Common myeloid progenitor, CD34-positive (primary cell): ENCODE data around the gene PCSK7.

Experiments used
- CTCF ChIA-PET: fragments of 350-600 bp; sonication (Branson Sonifier 250); formaldehyde crosslinking; loops from one replicate; lab custom pipeline; 2021; ENCODE audit warnings: antibody characterized with exemption; lab: Charles Lee
- POLR2A ChIA-PET: fragments of 350-600 bp; sonication (Branson Sonifier 250); formaldehyde crosslinking; loops from one replicate; lab custom pipeline; 2021; ENCODE audit warnings: antibody characterized with exemption; lab: Charles Lee
- DNase-seq, 3 donors: peaks; one replicate each; pipeline versions ENCODE4 v3.0.0 to v3.0.0-alpha.2; 2013
- H3K27ac ChIP-seq, 2 experiments: 1 replicate in 1 of 2; 2 replicates in 1 of 2; pipeline ENCODE4 v1.7.0; 2013; ENCODE audit warnings: inconsistent platforms in 2 of 2, low read length in 2 of 2, mild to moderate bottlenecking in 2 of 2, low read depth in 1 of 2, moderate library complexity in 1 of 2; ENCODE audit not compliant: severe bottlenecking in 2 of 2, insufficient read depth in 1 of 2, poor library complexity in 1 of 2
- H3K27me3 ChIP-seq, 5 experiments: replicated peaks in 2 of 5; 1 replicate in 3 of 5; 2 replicates in 2 of 5; pipeline versions ENCODE4 v1.6.1 to v1.7.0; 2013; ENCODE audit warnings: low read length in 4 of 5, mild to moderate bottlenecking in 2 of 5, moderate library complexity in 2 of 5, inconsistent platforms in 1 of 5; ENCODE audit not compliant: insufficient read depth in 5 of 5, control insufficient read depth in 4 of 5
- H3K36me3 ChIP-seq, 4 experiments: 1 replicate in 2 of 4; 2 replicates in 2 of 4; pipeline versions ENCODE4 v1.6.1 to v1.7.0; 2013; ENCODE audit warnings: low read length in 3 of 4, control low read depth in 1 of 4, mild to moderate bottlenecking in 1 of 4; ENCODE audit not compliant: control insufficient read depth in 4 of 4, insufficient read depth in 4 of 4
- H3K4me1 ChIP-seq, 4 experiments: 1 replicate in 3 of 4; 2 replicates in 1 of 4; pipeline versions ENCODE4 v1.6.1 to v1.7.1; 2013; ENCODE audit warnings: low read length in 3 of 4, mild to moderate bottlenecking in 3 of 4, control low read depth in 1 of 4, inconsistent platforms in 1 of 4, moderate library complexity in 1 of 4; ENCODE audit not compliant: control insufficient read depth in 4 of 4, insufficient read depth in 4 of 4; ENCODE audit errors: control extremely low read depth in 1 of 4
- H3K4me3 ChIP-seq, 7 experiments: 1 replicate in 4 of 7; 2 replicates in 3 of 7; pipeline versions ENCODE4 v1.5.1 to v1.7.0; 2013; ENCODE audit warnings: mild to moderate bottlenecking in 7 of 7, low read length in 6 of 7, moderate library complexity in 6 of 7, inconsistent platforms in 2 of 7, low read depth in 2 of 7, control low read depth in 1 of 7; ENCODE audit not compliant: insufficient read depth in 4 of 7, control insufficient read depth in 1 of 7; ENCODE audit errors: extremely low read depth in 1 of 7
- H3K9me3 ChIP-seq, 5 experiments: 1 replicate in 4 of 5; 2 replicates in 1 of 5; pipeline versions ENCODE4 v1.6.1 to v1.7.1; 2013; ENCODE audit warnings: low read length in 4 of 5, mild to moderate bottlenecking in 2 of 5, inconsistent platforms in 1 of 5, low read depth in 1 of 5, moderate library complexity in 1 of 5; ENCODE audit not compliant: control insufficient read depth in 4 of 5, insufficient read depth in 2 of 5; ENCODE audit errors: control extremely low read depth in 1 of 5
- WGBS: methylation state at CpG from one replicate; pipeline ENCODE4 v1.1.5; 2013; ENCODE audit not compliant: insufficient coverage; 5-methylcytosine and 5-hydroxymethylcytosine counted together

PCSK7 gene

GRCh38 chr11:117172724-117173421, 59.0 kb downstream of the PCSK7 start:
- POLR2A ChIA-PET: interaction anchor here (0.7 kb wide), 2 partner anchors 11 to 29 kb away, joined by 3 read pairs; partner anchors contain the start of gene PAFAH1B2
- no peak overlapping the region for H3K4me3 ChIP-seq
- peaks cover 8 to 34% (median 23%) of the 10 kb centered on the region in 4 experiments for H3K36me3 ChIP-seq
- DNase-seq: no peak
- 94% methylated on average over 14 of the region's 14 CpGs for WGBS
- CTCF ChIA-PET: interaction anchor here (0.7 to 4.2 kb wide), 9 partner anchors 9 to 58 kb away, joined by 3 to 18 read pairs (median 5); partner anchors contain the start of gene PAFAH1B2
- peak overlapping the region in 1 of 2 experiments; percentile 7 for H3K27ac ChIP-seq
- H3K4me1 ChIP-seq: peaks cover 1 to 9% (median 5%) of the 10 kb centered on the region in 4 experiments
- H3K27me3 ChIP-seq: no peaks in the 10 kb centered on the region
- H3K9me3 ChIP-seq: no peaks in the 10 kb centered on the region

DNA sequence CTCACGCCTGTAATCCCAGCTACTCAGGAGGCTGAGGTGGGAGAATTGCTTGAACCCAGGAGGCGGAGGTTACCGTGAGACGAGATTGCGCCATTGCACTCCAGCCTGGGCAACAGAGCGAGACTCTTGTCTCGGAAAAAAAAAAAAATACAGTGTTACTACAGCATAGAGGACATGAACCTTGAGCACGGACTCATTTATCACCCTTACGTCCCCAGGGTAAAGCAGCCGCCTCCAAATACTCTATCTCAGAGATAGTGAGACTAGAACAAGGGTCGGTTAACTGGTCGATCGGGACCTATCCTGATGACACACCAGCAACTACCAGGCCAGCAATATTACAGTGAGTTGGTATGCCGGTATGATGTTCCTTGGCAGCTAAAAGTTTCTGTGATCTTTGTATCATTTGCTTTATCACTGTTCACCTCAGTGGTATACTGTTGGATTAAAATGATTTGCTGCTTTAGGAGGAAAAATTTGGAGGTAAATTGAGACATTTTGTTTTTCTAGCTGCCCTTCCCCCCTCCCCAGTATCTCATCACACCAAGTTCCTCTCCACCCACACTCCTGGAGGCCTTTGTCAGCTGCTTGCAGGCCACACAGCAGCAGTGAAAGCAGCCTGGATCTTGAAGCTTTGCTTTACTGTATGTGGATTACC, 60.3 kb downstream of the PCSK7 start:
- H3K4me3 ChIP-seq: no peak overlapping the region
- no peaks in the 10 kb centered on the region for H3K9me3 ChIP-seq
- ChIA-PET POLR2A (interaction anchor here (0.6 to 0.7 kb wide), 2 partner anchors 10 to 23 kb away, joined by 3 read pairs; no protein-coding TSS in a partner anchor), CTCF (interaction anchor here (1.0 to 4.2 kb wide), 7 partner anchors 9 to 55 kb away, joined by 3 to 18 read pairs (median 5); no protein-coding TSS in a partner anchor)
- H3K27me3 ChIP-seq: no peaks in the 10 kb centered on the region
- H3K27ac ChIP-seq: peak overlapping the region in 1 of 2 experiments; percentile 39
- H3K36me3 ChIP-seq: peaks cover 11 to 47% (median 32%) of the 10 kb centered on the region in 4 experiments
- peak in 2 of 3 donors; percentile 11 to 23 for DNase-seq
- WGBS: 89% methylated on average over 12 of the region's 14 CpGs
- peaks cover 0 to 9% (median 5%) of the 10 kb centered on the region in 4 experiments for H3K4me1 ChIP-seq

- peaks cover 11 to 51% (median 35%) of the 10 kb centered on the region in 4 experiments for H3K36me3 ChIP-seq
- H3K4me1 ChIP-seq: peaks cover 0 to 9% (median 5%) of the 10 kb centered on the region in 4 experiments
- no peak overlapping the region for H3K27ac ChIP-seq
- DNase-seq: no peak
- POLR2A ChIA-PET: no interaction called here
- H3K27me3 ChIP-seq: no peaks in the 10 kb centered on the region
- WGBS: 100% methylated on average over 1 of the region's 2 CpGs
- H3K9me3 ChIP-seq: no peaks in the 10 kb centered on the region
- CTCF ChIA-PET: interaction anchor here (1.5 to 1.9 kb wide), 2 partner anchors 9 to 11 kb away, joined by 4 read pairs; no protein-coding TSS in a partner anchor
- H3K4me3 ChIP-seq: no peak overlapping the region
Measured at GRCh38 chr11:117171007-117171403, 60.9 kb downstream of the PCSK7 start.

DNA sequence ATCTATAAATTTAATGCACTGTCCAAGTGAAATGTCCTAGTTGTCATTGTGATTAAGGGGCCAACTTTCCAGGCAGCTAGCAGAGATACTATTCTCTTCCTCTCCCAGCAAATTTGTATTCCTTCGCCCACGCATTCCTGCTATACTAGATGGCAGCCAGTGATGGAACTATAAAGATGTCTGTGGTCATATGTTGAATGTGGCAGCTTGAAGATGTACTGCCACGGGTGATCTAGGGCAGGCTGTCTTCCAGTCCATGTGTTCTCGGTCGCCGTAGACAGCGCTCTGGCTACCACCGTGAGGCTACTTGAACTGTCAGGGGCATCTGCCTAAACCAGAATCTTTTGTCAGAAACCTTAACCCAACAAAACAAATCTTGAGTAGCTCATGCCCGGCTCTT, 61.7 kb downstream of the PCSK7 start:
- Histone ChIP-seq H3K9me3 (no peaks in the 10 kb centered on the region), H3K27ac (no peak overlapping the region), H3K36me3 (peaks cover 12 to 57% (median 39%) of the 10 kb centered on the region in 4 experiments), H3K27me3 (no peaks in the 10 kb centered on the region), H3K4me1 (peaks cover 0 to 9% (median 5%) of the 10 kb centered on the region in 4 experiments), H3K4me3 (no peak overlapping the region)
- ChIA-PET POLR2A (interaction anchor here (0.6 to 1.0 kb wide), 2 partner anchors 8 to 299 kb away, joined by 3 to 4 read pairs; partner anchors contain the start of gene SIDT2), CTCF (interaction anchor here (1.5 to 1.9 kb wide), 2 partner anchors 10 kb away, joined by 4 read pairs; no protein-coding TSS in a partner anchor)
- DNase-seq: no peak
- 89% methylated on average over 4 of the region's 9 CpGs for WGBS

GRCh38 chr11:117169736-117170135, 62.1 kb downstream of the PCSK7 start:
- no peak overlapping the region for H3K4me3 ChIP-seq
- no peak overlapping the region for H3K27ac ChIP-seq
- no peaks in the 10 kb centered on the region for H3K9me3 ChIP-seq
- CTCF ChIA-PET: interaction anchor here (1.0 to 1.9 kb wide), 4 partner anchors 9 to 22 kb away, joined by 4 to 6 read pairs (median 4); partner anchors contain the start of gene SIDT2
- H3K27me3 ChIP-seq: no peaks in the 10 kb centered on the region
- DNase-seq: no peak
- 100% methylated on average over 2 of the region's 2 CpGs for WGBS
- POLR2A ChIA-PET: interaction anchor here (1.0 kb wide), 1 partner anchor 9 kb away, joined by 4 read pairs; the partner anchor contains the start of gene SIDT2
- H3K36me3 ChIP-seq: peaks cover 12 to 58% (median 40%) of the 10 kb centered on the region in 4 experiments
- H3K4me1 ChIP-seq: peaks cover 0 to 9% (median 5%) of the 10 kb centered on the region in 4 experiments

- Histone ChIP-seq H3K4me1 (peaks cover 0 to 2% (median 0%) of the 10 kb centered on the region in 4 experiments), H3K27ac (no peak overlapping the region), H3K36me3 (peaks cover 28 to 80% (median 64%) of the 10 kb centered on the region in 4 experiments), H3K4me3 (no peak overlapping the region), H3K27me3 (no peaks in the 10 kb centered on the region), H3K9me3 (no peaks in the 10 kb centered on the region)
- 100% methylated on average over 1 of the region's 1 CpG for WGBS
- POLR2A ChIA-PET: no interaction called here
- no peak for DNase-seq
- CTCF ChIA-PET: interaction anchor here (0.9 to 1.8 kb wide), 12 partner anchors 9 to 434 kb away, joined by 3 to 7 read pairs (median 3); no protein-coding TSS in a partner anchor
Measured at GRCh38 chr11:117166491-117166890, 65.4 kb downstream of the PCSK7 start.
